ENCODE results near the gene ELOVL3.
"Not testable (repeated sequence)": the region's sequence is repeated elsewhere in the genome, so short reads cannot be mapped to it uniquely, and the experiment has no call there.

ELOVL3 gene

GRCh38 chr10:102245932-102246251, 19.8 kb downstream of the ELOVL3 start:
- H3K9me3 ChIP-seq (ENCODE audit: low read length), result no peaks in the 10 kb centered on the region
- H3K27me3 ChIP-seq (ENCODE audit: insufficient read depth, low read length), result peaks cover 11% of the 10 kb centered on the region
- H3K36me3 ChIP-seq (ENCODE audit: insufficient read depth, low read length), result peaks cover 6% of the 10 kb centered on the region
- peaks cover 32% of the 10 kb centered on the region for H3K4me1 ChIP-seq (ENCODE audit: insufficient read depth, low read length)
- peak overlapping the region; percentile 49 for H2AFZ ChIP-seq (ENCODE audit: low read depth, low read length)
- peak overlapping the region; percentile 73 for H3K4me3 ChIP-seq (ENCODE audit: low read length)

DNA sequence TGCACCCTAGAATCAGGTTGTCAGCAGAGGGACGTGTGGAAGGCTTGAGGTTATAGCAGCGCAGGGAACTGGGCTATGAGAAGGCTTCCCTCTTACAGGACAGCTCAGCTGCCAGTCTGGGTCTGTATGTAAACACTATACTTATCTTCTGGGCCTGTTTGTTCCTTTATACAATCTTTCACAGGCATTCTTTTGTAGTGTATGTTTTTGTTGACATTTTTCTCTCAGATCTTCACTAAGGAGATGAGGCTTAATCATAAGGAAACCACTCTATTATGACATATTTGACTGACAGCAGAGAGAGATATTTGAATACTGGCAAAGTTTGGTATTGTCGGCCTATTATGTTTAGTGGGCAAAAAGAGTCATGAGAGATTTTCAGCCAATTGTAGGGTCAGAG, 20.2 kb downstream of the ELOVL3 start:
- H3K4me3 ChIP-seq (ENCODE audit: low read length), result peak overlapping the region; percentile 73
- H3K9me3 ChIP-seq (ENCODE audit: low read length), result no peaks in the 10 kb centered on the region
- peaks cover 29% of the 10 kb centered on the region for H3K4me1 ChIP-seq (ENCODE audit: insufficient read depth, low read length)
- H3K27me3 ChIP-seq (ENCODE audit: insufficient read depth, low read length), result peaks cover 9% of the 10 kb centered on the region
- peaks cover 6% of the 10 kb centered on the region for H3K36me3 ChIP-seq (ENCODE audit: insufficient read depth, low read length)
- H2AFZ ChIP-seq (ENCODE audit: low read depth, low read length), result no peak overlapping the region

DNA sequence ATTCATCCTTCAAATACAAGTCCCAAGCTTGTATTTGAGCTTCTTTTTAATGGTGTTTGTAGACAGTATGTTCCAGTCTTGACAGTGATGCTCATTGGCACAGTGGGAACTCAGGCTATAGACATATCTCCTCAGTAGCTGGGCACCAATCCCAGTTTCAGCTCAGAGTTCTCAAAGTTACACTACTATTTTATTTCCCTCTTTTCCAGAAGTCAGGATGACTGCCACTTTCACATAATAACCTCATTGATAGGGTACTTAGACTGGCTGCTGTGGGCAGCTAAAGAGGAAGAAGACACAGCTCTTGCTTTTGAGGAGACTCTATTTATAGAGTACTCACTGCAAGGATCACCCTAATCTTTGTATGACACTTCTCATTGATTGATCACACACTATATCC, 21.6 kb downstream of the ELOVL3 start:
- Histone ChIP-seq H3K27me3 (ENCODE audit: insufficient read depth, low read length) (no peaks in the 10 kb centered on the region), H3K9me3 (ENCODE audit: low read length) (no peaks in the 10 kb centered on the region), H3K4me3 (ENCODE audit: low read length) (no peak overlapping the region), H3K4me1 (ENCODE audit: insufficient read depth, low read length) (peaks cover 24% of the 10 kb centered on the region), H3K36me3 (ENCODE audit: insufficient read depth, low read length) (peaks cover 9% of the 10 kb centered on the region), H2AFZ (ENCODE audit: low read depth, low read length) (no peak overlapping the region)

DNA sequence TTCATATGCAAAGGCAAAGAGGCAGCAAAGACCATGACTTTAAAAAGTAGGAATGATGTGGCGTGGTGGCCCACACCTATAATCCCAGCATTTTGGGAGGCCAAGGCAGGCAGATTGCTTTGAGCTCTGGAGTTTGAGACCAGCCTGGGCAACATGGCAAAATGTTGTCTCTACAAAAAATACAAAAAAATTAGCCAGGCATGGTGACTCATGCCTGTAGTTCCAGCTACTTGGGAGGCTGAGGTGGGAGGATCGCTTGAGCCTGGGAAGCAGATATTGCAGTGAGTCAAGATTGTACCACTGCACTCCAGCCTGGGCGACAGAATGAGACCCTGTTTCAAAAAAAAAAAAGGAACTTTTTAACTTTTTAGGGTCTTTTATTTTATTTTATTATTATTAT, 26.4 kb downstream of the ELOVL3 start:
- H3K4me3 ChIP-seq (ENCODE audit: low read length), result not testable (repeated sequence)

GRCh38 chr10:102254426-102254825, 28.3 kb downstream of the ELOVL3 start:
- Histone ChIP-seq H3K9me3 (ENCODE audit: low read length) (no peaks in the 10 kb centered on the region), H3K4me1 (ENCODE audit: insufficient read depth, low read length) (no peaks in the 10 kb centered on the region), H3K36me3 (ENCODE audit: insufficient read depth, low read length) (peaks cover 13% of the 10 kb centered on the region), H3K4me3 (ENCODE audit: low read length) (no peak overlapping the region), H3K27me3 (ENCODE audit: insufficient read depth, low read length) (no peaks in the 10 kb centered on the region), H2AFZ (ENCODE audit: low read depth, low read length) (no peak overlapping the region)

More for the DNA sequence above, 26.4 kb downstream of the ELOVL3 start:
- peaks cover 11% of the 10 kb centered on the region for H3K36me3 ChIP-seq (ENCODE audit: insufficient read depth, low read length)
- not testable (repeated sequence) for H2AFZ ChIP-seq (ENCODE audit: low read depth, low read length); H3K27me3 ChIP-seq (ENCODE audit: insufficient read depth, low read length); H3K4me1 ChIP-seq (ENCODE audit: insufficient read depth, low read length); H3K9me3 ChIP-seq (ENCODE audit: low read length)

- H3K9me3 ChIP-seq (ENCODE audit: low read length), result no peaks in the 10 kb centered on the region
- no peak overlapping the region for H3K4me3 ChIP-seq (ENCODE audit: low read length)
- no peaks in the 10 kb centered on the region for H3K27me3 ChIP-seq (ENCODE audit: insufficient read depth, low read length)
- H3K4me1 ChIP-seq (ENCODE audit: insufficient read depth, low read length), result no peaks in the 10 kb centered on the region
- H2AFZ ChIP-seq (ENCODE audit: low read depth, low read length), result no peak overlapping the region
- H3K36me3 ChIP-seq (ENCODE audit: insufficient read depth, low read length), result peaks cover 19% of the 10 kb centered on the region
Observed at GRCh38 chr10:102255404-102255803, 29.3 kb downstream of the ELOVL3 start.

DNA sequence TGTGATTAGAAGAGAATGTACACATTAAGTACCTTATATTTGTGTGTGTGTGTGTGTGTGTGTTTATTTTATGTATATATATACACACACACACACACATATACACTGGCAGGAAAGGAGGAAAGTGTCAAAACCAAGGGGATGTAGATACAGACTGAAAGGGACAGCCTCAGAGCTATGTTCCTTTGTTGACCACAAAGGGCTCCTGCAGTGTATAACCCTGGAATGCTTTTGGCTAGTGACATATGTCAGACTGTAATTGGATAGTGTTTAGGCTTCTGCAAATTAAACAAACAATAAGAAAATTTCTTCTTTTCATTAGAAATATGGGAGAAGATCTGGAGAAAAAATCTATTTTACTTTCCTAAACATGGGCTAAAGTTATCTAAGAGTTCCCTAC, 35.1 kb downstream of the ELOVL3 start:
- Histone ChIP-seq H3K36me3 (ENCODE audit: insufficient read depth, low read length) (peaks cover 46% of the 10 kb centered on the region), H3K9me3 (ENCODE audit: low read length) (no peaks in the 10 kb centered on the region), H2AFZ (ENCODE audit: low read depth, low read length) (no peak overlapping the region), H3K4me1 (ENCODE audit: insufficient read depth, low read length) (peaks cover 11% of the 10 kb centered on the region), H3K4me3 (ENCODE audit: low read length) (no peak overlapping the region), H3K27me3 (ENCODE audit: insufficient read depth, low read length) (no peaks in the 10 kb centered on the region)

DNA sequence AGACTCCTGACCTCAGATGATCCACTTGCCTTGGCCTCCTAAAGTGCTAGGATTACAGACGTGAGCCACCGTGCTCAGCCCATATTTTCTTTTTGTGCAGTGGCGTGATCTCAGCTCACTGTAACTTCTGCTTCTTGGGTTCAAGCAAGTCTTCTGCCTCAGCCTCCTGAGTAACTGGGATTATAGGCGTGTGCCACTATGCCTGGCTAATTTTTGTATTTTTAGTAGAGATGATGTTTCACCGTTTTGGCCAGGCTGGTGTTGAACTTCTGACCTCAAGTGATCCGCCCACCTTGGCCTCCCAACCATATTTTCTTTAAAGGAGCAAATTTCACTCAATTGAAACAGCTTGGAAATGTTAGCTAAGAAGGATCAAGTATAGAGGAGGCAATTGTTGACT, 35.7 kb downstream of the ELOVL3 start:
- Histone ChIP-seq H3K36me3 (ENCODE audit: insufficient read depth, low read length) (peaks cover 46% of the 10 kb centered on the region), H3K4me3 (ENCODE audit: low read length) (no peak overlapping the region), H3K27me3 (ENCODE audit: insufficient read depth, low read length) (no peaks in the 10 kb centered on the region)

DNA sequence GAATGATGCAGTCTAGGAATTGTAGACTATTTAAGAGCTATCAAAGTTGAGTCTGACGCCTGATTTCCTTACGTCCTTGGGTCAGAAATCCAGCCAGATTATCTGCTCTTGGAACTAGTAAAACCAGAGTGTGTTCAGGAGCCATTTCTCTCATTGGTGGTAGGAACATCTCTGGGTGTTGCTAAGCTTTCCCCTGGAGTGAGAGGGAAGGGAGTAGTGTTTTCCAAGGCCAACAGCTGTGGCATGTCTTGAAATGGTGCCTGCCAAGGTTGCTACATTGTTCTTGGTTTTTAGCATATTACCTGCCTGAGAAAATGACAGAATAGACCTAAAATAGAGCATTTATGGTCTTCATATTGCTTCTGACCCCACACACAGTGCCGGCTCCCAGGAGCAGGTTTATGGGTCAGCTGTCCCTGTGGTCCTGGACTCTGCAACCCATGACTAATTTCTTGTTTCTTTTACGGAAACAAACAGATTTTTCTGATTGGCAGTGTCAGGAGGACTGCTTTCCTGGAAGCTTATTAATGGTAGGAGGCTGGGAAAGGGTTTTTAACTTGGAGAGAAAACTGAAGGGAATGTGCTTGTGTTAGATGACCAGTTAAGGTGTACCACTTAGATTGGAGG, 36.8 kb downstream of the ELOVL3 start:
- no peak overlapping the region for H2AFZ ChIP-seq (ENCODE audit: low read depth, low read length)
- H3K9me3 ChIP-seq (ENCODE audit: low read length), result no peaks in the 10 kb centered on the region
- peaks cover 48% of the 10 kb centered on the region for H3K36me3 ChIP-seq (ENCODE audit: insufficient read depth, low read length)
- H3K4me3 ChIP-seq (ENCODE audit: low read length), result no peak overlapping the region
- peaks cover 11% of the 10 kb centered on the region for H3K4me1 ChIP-seq (ENCODE audit: insufficient read depth, low read length)
- no peaks in the 10 kb centered on the region for H3K27me3 ChIP-seq (ENCODE audit: insufficient read depth, low read length)

More for the DNA sequence above, 35.7 kb downstream of the ELOVL3 start:
- Histone ChIP-seq H3K9me3 (ENCODE audit: low read length) (no peaks in the 10 kb centered on the region), H2AFZ (ENCODE audit: low read depth, low read length) (no peak overlapping the region), H3K4me1 (ENCODE audit: insufficient read depth, low read length) (peaks cover 11% of the 10 kb centered on the region)

DNA sequence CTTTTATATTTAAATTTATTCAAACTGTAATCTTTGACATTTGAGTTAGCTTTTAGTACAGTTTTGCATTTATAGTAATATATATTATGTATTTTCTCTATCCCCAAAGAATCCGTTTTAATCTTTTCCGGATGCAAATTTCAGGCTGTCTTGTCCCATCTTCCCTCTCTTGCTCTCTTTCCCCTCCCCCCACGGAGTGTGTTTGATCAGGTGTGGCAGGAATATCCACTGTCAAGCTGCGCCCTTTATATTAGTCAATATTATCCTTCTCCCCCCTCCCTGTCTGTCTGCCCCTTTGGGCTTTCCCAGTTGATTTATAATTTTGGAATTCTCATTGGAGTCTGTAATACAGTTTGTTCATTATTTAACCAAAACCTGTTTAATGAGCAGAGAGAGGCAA, 38.3 kb downstream of the ELOVL3 start:
- Histone ChIP-seq H3K36me3 (ENCODE audit: insufficient read depth, low read length) (peaks cover 41% of the 10 kb centered on the region), H3K4me1 (ENCODE audit: insufficient read depth, low read length) (peaks cover 11% of the 10 kb centered on the region), H3K9me3 (ENCODE audit: low read length) (no peaks in the 10 kb centered on the region), H2AFZ (ENCODE audit: low read depth, low read length) (no peak overlapping the region), H3K4me3 (ENCODE audit: low read length) (no peak overlapping the region), H3K27me3 (ENCODE audit: insufficient read depth, low read length) (no peaks in the 10 kb centered on the region)

- H3K4me3 ChIP-seq (ENCODE audit: low read length), result no peak overlapping the region
- H2AFZ ChIP-seq (ENCODE audit: low read depth, low read length), result no peak overlapping the region
- no peaks in the 10 kb centered on the region for H3K27me3 ChIP-seq (ENCODE audit: insufficient read depth, low read length)
- peaks cover 28% of the 10 kb centered on the region for H3K36me3 ChIP-seq (ENCODE audit: insufficient read depth, low read length)
- H3K4me1 ChIP-seq (ENCODE audit: insufficient read depth, low read length), result peaks cover 2% of the 10 kb centered on the region
- H3K9me3 ChIP-seq (ENCODE audit: low read length), result no peaks in the 10 kb centered on the region
Observed at GRCh38 chr10:102266670-102267069, 40.6 kb downstream of the ELOVL3 start.

GRCh38 chr10:102267748-102268147, 41.6 kb downstream of the ELOVL3 start:
- H3K4me3 ChIP-seq (ENCODE audit: low read length), result no peak overlapping the region
- no peaks in the 10 kb centered on the region for H3K27me3 ChIP-seq (ENCODE audit: insufficient read depth, low read length)
- no peaks in the 10 kb centered on the region for H3K9me3 ChIP-seq (ENCODE audit: low read length)
- H3K36me3 ChIP-seq (ENCODE audit: insufficient read depth, low read length), result peaks cover 18% of the 10 kb centered on the region
- H3K4me1 ChIP-seq (ENCODE audit: insufficient read depth, low read length), result peaks cover 2% of the 10 kb centered on the region
- H2AFZ ChIP-seq (ENCODE audit: low read depth, low read length), result no peak overlapping the region

- H3K36me3 ChIP-seq (ENCODE audit: insufficient read depth, low read length), result peaks cover 11% of the 10 kb centered on the region
- H3K9me3 ChIP-seq (ENCODE audit: low read length), result no peaks in the 10 kb centered on the region
- no peaks in the 10 kb centered on the region for H3K27me3 ChIP-seq (ENCODE audit: insufficient read depth, low read length)
- H3K4me3 ChIP-seq (ENCODE audit: low read length), result no peak overlapping the region
- H3K4me1 ChIP-seq (ENCODE audit: insufficient read depth, low read length), result no peaks in the 10 kb centered on the region
- no peak overlapping the region for H2AFZ ChIP-seq (ENCODE audit: low read depth, low read length)
Observed at GRCh38 chr10:102268375-102268888, 42.3 kb downstream of the ELOVL3 start.

DNA sequence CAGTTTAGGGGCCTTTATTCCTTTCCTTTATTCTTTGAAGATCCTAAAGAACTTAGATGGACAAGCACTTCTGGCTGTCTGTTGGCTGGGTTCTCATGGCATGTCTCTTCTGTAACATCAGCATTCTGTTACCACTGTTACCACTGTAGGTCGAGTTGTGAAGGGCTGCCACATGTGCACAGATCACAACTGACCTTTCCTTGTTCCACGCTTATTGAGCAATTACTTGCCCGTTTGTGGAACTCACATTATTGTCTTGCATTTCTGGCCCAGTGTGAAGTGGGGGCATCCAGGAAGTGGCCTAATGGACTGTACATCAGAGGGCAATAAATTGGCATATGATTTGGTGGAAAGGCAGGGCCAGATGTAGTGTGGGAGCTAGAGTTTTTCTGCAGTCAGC, 42.9 kb downstream of the ELOVL3 start:
- Histone ChIP-seq H2AFZ (ENCODE audit: low read depth, low read length) (no peak overlapping the region), H3K27me3 (ENCODE audit: insufficient read depth, low read length) (no peaks in the 10 kb centered on the region), H3K4me3 (ENCODE audit: low read length) (no peak overlapping the region), H3K4me1 (ENCODE audit: insufficient read depth, low read length) (no peaks in the 10 kb centered on the region), H3K36me3 (ENCODE audit: insufficient read depth, low read length) (peaks cover 6% of the 10 kb centered on the region), H3K9me3 (ENCODE audit: low read length) (peaks cover under 1% of the 10 kb centered on the region)

All from neuron (in vitro differentiated cells).